ENCODE results near the gene FARP1.

The FARP1 gene

GRCh38 chr13:98284679-98285078, 141.8 kb downstream of the FARP1 start:
- no peak overlapping the region for H3K27ac ChIP-seq (ENCODE audit: low read length)
- no peak for DNase-seq (ENCODE audit: low read depth, low spot score)
- no CpG with 5 or more reads among the region's 4 CpGs for WGBS (ENCODE audit: insufficient coverage, insufficient read length)
- H3K4me3 ChIP-seq (ENCODE audit: low read length), result no peak overlapping the region
- H3K4me1 ChIP-seq (ENCODE audit: control insufficient read depth, insufficient read depth, low read length), result peaks cover 5% of the 10 kb centered on the region; the same call in 1 of the 2 replicates
- H3K9me3 ChIP-seq (ENCODE audit: control insufficient read depth, insufficient read depth, low read length), result no peaks in the 10 kb centered on the region
- H3K27me3 ChIP-seq (ENCODE audit: control insufficient read depth, insufficient read depth, low read length), result no peaks in the 10 kb centered on the region
- no peaks in the 10 kb centered on the region for H3K36me3 ChIP-seq (ENCODE audit: control insufficient read depth, insufficient read depth, low read length)

GRCh38 chr13:98285317-98285716, 142.4 kb downstream of the FARP1 start:
- H3K4me3 ChIP-seq (ENCODE audit: low read length), result no peak overlapping the region
- H3K9me3 ChIP-seq (ENCODE audit: control insufficient read depth, insufficient read depth, low read length), result no peaks in the 10 kb centered on the region
- H3K36me3 ChIP-seq (ENCODE audit: control insufficient read depth, insufficient read depth, low read length), result no peaks in the 10 kb centered on the region
- DNase-seq (ENCODE audit: low read depth, low spot score), result no peak
- WGBS (ENCODE audit: insufficient coverage, insufficient read length), result no CpG with 5 or more reads among the region's 4 CpGs
- no peaks in the 10 kb centered on the region for H3K27me3 ChIP-seq (ENCODE audit: control insufficient read depth, insufficient read depth, low read length)
- H3K4me1 ChIP-seq (ENCODE audit: control insufficient read depth, insufficient read depth, low read length), result peaks cover 3% of the 10 kb centered on the region; the same call in 1 of the 2 replicates
- H3K27ac ChIP-seq (ENCODE audit: low read length), result no peak overlapping the region

DNA sequence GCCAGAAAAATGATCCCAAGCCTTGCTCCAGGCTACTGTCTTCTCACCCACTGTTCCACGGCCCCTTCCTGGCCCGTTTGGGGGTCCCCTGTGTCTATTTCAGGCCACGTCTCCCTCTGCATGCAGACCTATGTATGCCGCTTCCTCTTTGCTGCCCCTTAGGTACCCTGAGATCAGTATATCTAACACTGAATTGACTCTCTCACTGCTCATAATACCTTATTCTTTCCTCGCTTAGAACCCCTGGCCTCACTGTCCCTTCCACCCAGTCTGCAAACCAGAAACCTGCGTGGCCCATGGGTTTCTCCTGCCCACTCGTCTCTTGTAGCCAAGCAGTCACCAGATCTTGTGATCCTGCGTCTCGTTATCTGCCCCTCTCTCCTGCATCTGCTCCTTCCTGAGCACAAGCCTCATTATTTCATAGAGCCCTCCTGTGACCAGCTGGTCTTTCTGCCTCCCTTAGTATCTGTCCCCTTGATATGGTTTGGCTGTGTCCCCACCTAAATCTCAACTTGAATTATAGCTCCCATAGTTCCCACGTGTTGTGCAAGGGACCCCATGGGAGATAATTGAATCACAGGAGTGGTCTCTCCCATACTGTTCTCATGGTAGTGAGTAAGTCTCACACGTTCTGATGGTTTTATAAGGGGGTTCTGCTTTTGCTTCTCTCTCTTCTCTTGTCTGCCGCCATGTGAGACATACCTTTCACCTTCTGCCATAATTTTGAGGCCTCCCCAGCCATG, 143.1 kb downstream of the FARP1 start:
- Histone ChIP-seq H3K9me3 (ENCODE audit: control insufficient read depth, insufficient read depth, low read length) (no peaks in the 10 kb centered on the region), H3K4me1 (ENCODE audit: control insufficient read depth, insufficient read depth, low read length) (peaks cover 3% of the 10 kb centered on the region; the same call in 1 of the 2 replicates), H3K27ac (ENCODE audit: low read length) (no peak overlapping the region), H3K4me3 (ENCODE audit: low read length) (no peak overlapping the region), H3K27me3 (ENCODE audit: control insufficient read depth, insufficient read depth, low read length) (no peaks in the 10 kb centered on the region), H3K36me3 (ENCODE audit: control insufficient read depth, insufficient read depth, low read length) (no peaks in the 10 kb centered on the region)
- DNase-seq (ENCODE audit: low read depth, low spot score), result no peak
- no CpG with 5 or more reads among the region's 12 CpGs for WGBS (ENCODE audit: insufficient coverage, insufficient read length)

GRCh38 chr13:98286799-98287198, 143.9 kb downstream of the FARP1 start:
- H3K9me3 ChIP-seq (ENCODE audit: control insufficient read depth, insufficient read depth, low read length), result no peaks in the 10 kb centered on the region
- peaks cover 5% of the 10 kb centered on the region; the same call in 1 of the 2 replicates for H3K4me1 ChIP-seq (ENCODE audit: control insufficient read depth, insufficient read depth, low read length)
- no CpG with 5 or more reads among the region's 2 CpGs for WGBS (ENCODE audit: insufficient coverage, insufficient read length)
- no peak for DNase-seq (ENCODE audit: low read depth, low spot score)
- H3K27me3 ChIP-seq (ENCODE audit: control insufficient read depth, insufficient read depth, low read length), result no peaks in the 10 kb centered on the region
- no peaks in the 10 kb centered on the region for H3K36me3 ChIP-seq (ENCODE audit: control insufficient read depth, insufficient read depth, low read length)
- H3K27ac ChIP-seq (ENCODE audit: low read length), result no peak overlapping the region
- no peak overlapping the region for H3K4me3 ChIP-seq (ENCODE audit: low read length)

GRCh38 chr13:98288211-98288610, 145.3 kb downstream of the FARP1 start:
- H3K4me3 ChIP-seq (ENCODE audit: low read length), result no peak overlapping the region
- DNase-seq (ENCODE audit: low read depth, low spot score), result no peak
- H3K27me3 ChIP-seq (ENCODE audit: control insufficient read depth, insufficient read depth, low read length), result no peaks in the 10 kb centered on the region
- no peaks in the 10 kb centered on the region for H3K36me3 ChIP-seq (ENCODE audit: control insufficient read depth, insufficient read depth, low read length)
- WGBS (ENCODE audit: insufficient coverage, insufficient read length), result no CpG with 5 or more reads among the region's 6 CpGs
- no peak overlapping the region for H3K27ac ChIP-seq (ENCODE audit: low read length)
- H3K9me3 ChIP-seq (ENCODE audit: control insufficient read depth, insufficient read depth, low read length), result no peaks in the 10 kb centered on the region
- peaks cover 5% of the 10 kb centered on the region; the same call in 1 of the 2 replicates for H3K4me1 ChIP-seq (ENCODE audit: control insufficient read depth, insufficient read depth, low read length)

DNA sequence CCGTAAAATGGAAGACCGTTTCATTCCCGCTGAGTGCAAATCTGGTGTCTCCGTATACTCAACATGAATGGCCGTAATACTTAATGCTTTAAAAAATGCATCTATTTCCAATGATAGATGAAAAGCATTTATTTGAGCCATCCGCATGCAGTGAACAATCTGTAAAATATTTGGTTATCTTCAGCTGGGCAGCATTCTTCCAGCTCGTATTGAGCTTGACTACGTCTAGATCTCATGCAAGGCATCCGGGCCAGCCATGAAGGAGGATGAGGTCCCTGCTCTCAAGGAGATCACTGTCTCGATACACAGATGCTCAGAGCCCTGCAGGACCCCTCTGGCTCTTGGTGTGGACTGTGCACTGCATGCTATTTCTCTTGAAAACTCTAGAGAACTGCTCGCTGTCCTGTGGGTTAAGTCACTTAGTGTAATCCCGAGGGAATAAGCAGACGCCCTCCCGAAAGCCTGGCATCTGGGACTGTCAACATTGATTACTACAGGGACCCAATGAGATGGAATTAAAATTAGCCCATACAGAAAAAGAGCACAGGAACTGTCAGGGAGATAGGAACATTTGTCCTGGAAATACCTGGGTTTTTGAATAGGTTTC, 146.5 kb downstream of the FARP1 start:
- Histone ChIP-seq H3K36me3 (ENCODE audit: control insufficient read depth, insufficient read depth, low read length) (no peaks in the 10 kb centered on the region), H3K9me3 (ENCODE audit: control insufficient read depth, insufficient read depth, low read length) (no peaks in the 10 kb centered on the region), H3K4me3 (ENCODE audit: low read length) (no peak overlapping the region), H3K4me1 (ENCODE audit: control insufficient read depth, insufficient read depth, low read length) (peaks cover 5% of the 10 kb centered on the region; the same call in 1 of the 2 replicates), H3K27ac (ENCODE audit: low read length) (no peak overlapping the region), H3K27me3 (ENCODE audit: control insufficient read depth, insufficient read depth, low read length) (no peaks in the 10 kb centered on the region)
- no peak for DNase-seq (ENCODE audit: low read depth, low spot score)
- no CpG with 5 or more reads among the region's 14 CpGs for WGBS (ENCODE audit: insufficient coverage, insufficient read length)

DNA sequence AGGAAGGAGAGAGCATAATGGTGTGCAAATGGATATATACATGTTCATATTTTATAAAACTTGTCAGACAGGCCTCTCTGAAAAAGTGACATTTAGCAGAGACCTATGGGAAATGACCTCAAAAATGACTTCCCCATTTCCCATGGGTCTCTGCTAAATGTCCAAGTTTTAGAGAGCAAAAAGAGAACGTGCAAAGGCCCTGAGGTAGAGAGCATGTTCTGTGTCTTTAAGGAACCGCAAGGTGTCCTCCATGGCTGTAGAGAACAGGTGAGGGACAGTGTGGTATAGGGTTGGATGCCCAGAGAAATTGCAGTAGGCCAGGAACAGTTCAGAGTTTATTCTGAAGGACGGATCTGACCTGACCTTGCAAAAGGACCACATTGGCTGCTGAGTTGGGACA, 147.4 kb downstream of the FARP1 start:
- no peak for DNase-seq (ENCODE audit: low read depth, low spot score)
- WGBS (ENCODE audit: insufficient coverage, insufficient read length), result no CpG with 5 or more reads among the region's 3 CpGs
- no peaks in the 10 kb centered on the region for H3K27me3 ChIP-seq (ENCODE audit: control insufficient read depth, insufficient read depth, low read length)
- H3K9me3 ChIP-seq (ENCODE audit: control insufficient read depth, insufficient read depth, low read length), result no peaks in the 10 kb centered on the region
- H3K27ac ChIP-seq (ENCODE audit: low read length), result no peak overlapping the region
- no peak overlapping the region for H3K4me3 ChIP-seq (ENCODE audit: low read length)
- H3K36me3 ChIP-seq (ENCODE audit: control insufficient read depth, insufficient read depth, low read length), result no peaks in the 10 kb centered on the region
- peaks cover 5% of the 10 kb centered on the region; the same call in 1 of the 2 replicates for H3K4me1 ChIP-seq (ENCODE audit: control insufficient read depth, insufficient read depth, low read length)

- no CpG with 5 or more reads among the region's 2 CpGs for WGBS (ENCODE audit: insufficient coverage, insufficient read length)
These were observed 148.8 kb downstream of the FARP1 start for GRCh38 chr13:98291658-98292057.

GRCh38 chr13:98293103-98293502, 150.2 kb downstream of the FARP1 start:
- H3K27ac ChIP-seq (ENCODE audit: low read length), result no peak overlapping the region
- no peaks in the 10 kb centered on the region for H3K27me3 ChIP-seq (ENCODE audit: control insufficient read depth, insufficient read depth, low read length)
- no CpG with 5 or more reads among the region's 2 CpGs for WGBS (ENCODE audit: insufficient coverage, insufficient read length)
- no peak overlapping the region for H3K4me3 ChIP-seq (ENCODE audit: low read length)
- DNase-seq (ENCODE audit: low read depth, low spot score), result no peak
- H3K4me1 ChIP-seq (ENCODE audit: control insufficient read depth, insufficient read depth, low read length), result peaks cover 2% of the 10 kb centered on the region; the same call in 1 of the 2 replicates
- H3K9me3 ChIP-seq (ENCODE audit: control insufficient read depth, insufficient read depth, low read length), result no peaks in the 10 kb centered on the region
- no peaks in the 10 kb centered on the region for H3K36me3 ChIP-seq (ENCODE audit: control insufficient read depth, insufficient read depth, low read length)

More at GRCh38 chr13:98291658-98292057, 148.8 kb downstream of the FARP1 start:
- Histone ChIP-seq H3K27ac (ENCODE audit: low read length) (no peak overlapping the region), H3K4me3 (ENCODE audit: low read length) (no peak overlapping the region; the same call in 1 of the 2 replicates), H3K27me3 (ENCODE audit: control insufficient read depth, insufficient read depth, low read length) (no peaks in the 10 kb centered on the region), H3K36me3 (ENCODE audit: control insufficient read depth, insufficient read depth, low read length) (no peaks in the 10 kb centered on the region), H3K9me3 (ENCODE audit: control insufficient read depth, insufficient read depth, low read length) (no peaks in the 10 kb centered on the region), H3K4me1 (ENCODE audit: control insufficient read depth, insufficient read depth, low read length) (peaks cover 2% of the 10 kb centered on the region; the same call in 1 of the 2 replicates)
- no peak for DNase-seq (ENCODE audit: low read depth, low spot score)

- no peaks in the 10 kb centered on the region for H3K36me3 ChIP-seq (ENCODE audit: control insufficient read depth, insufficient read depth, low read length)
- WGBS (ENCODE audit: insufficient coverage, insufficient read length), result no CpG with 5 or more reads among the region's 4 CpGs
- H3K9me3 ChIP-seq (ENCODE audit: control insufficient read depth, insufficient read depth, low read length), result no peaks in the 10 kb centered on the region
- no peak overlapping the region for H3K4me3 ChIP-seq (ENCODE audit: low read length)
- H3K4me1 ChIP-seq (ENCODE audit: control insufficient read depth, insufficient read depth, low read length), result peaks cover 2% of the 10 kb centered on the region; the same call in 1 of the 2 replicates
- no peaks in the 10 kb centered on the region for H3K27me3 ChIP-seq (ENCODE audit: control insufficient read depth, insufficient read depth, low read length)
- no peak overlapping the region for H3K27ac ChIP-seq (ENCODE audit: low read length)
- no peak for DNase-seq (ENCODE audit: low read depth, low spot score)
These were observed 150.8 kb downstream of the FARP1 start for GRCh38 chr13:98293570-98294142.
